ENCODE results near the gene SEC61G.

SEC61G gene

DNA sequence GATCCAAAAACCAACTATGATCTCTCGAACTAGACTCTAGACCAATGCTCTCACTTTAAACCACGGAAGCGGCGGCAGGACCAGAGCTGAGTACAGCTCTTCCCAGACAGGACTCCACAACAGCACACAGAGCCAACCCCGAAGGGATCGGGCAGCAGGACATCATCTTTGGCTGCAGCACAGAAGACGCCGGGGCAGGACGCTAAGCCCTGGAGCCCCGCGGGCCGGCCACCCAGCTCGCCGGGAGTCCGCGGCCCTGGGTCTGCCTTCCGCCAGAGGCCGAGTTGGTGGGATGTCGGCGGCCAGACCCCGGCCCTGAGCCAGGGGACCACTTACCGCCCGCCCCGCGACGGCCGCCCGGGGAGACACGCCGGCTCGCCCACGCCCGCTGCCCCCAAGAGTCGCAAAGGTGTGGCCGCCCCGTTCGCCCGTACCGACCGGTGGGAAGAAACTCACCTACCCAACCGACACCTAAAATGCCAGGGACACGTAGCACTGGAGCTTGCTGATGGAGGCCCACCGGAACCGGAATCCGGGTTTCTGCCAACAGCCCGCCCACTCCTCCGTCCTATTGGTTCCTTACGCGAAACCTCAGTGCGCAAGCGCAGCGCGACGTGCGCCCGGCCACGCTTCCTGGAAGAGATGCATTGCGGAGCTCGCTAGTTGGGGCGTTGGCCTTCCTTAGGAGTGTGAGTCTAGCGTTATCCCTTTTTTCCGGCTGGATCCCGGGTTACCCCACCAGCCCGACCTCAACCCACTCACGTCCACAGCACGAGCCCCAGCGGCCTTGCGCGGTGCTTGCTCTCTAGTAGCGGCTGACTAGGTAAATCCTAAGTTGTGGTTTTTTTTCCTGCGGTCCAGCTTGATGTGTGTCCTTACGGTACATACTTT lies at the start of gene SEC61G:
Gene SEC61G (minus strand): TSS at position 510 of the 891 bp plus-strand sequence. CDS start 1,623 bp downstream, outside the sequence.
- in situ Hi-C loops (cut with MboI; ENCODE audit: low sequenced_read_pairs): loop anchor here (25.0 kb wide), 1 partner anchor 503 kb away; no protein-coding TSS in a partner anchor

DNA sequence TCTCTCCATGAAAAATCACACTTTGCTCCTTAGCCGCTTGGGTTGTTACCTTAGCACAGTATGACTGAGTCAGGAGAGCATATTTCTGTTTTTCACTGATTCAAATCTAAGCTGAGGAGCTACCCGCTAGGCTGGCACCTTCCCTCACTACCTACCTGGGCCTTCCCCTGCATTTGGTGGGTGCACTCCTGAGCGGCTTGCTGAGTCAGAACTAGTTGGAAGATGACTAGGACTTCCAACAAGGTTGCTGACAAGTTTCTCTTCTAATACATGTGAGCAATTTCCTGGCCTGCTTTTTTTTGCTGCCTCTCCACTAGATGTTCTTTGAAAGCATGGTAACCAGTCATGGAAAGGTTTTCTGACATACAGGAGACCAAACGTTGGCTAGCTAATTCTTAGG lies 43.8 kb upstream of the SEC61G start:
- in situ Hi-C loops (cut with MboI; ENCODE audit: low sequenced_read_pairs): no loop called here

DNA sequence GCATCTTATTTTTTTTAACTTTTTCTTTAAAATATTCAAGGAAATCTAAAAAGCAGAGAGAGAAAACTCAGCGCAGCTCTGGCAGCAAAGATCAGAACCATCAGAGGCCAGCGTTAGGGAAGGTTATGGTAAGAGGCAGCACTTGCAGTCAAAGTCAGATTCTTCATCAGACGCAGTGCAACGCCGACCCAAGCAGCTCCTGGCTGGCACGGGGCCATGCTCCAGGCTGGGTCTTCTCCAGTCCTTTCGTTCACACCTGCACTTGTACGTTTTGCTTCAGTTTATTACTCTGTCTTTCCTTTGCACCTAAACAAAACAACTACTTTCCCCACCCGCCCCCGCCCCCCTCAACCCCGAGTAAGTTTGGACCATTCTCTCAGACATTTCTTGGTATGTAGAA lies 43.1 kb upstream of the SEC61G start:
- in situ Hi-C loops (cut with MboI; ENCODE audit: low sequenced_read_pairs): no loop called here

DNA sequence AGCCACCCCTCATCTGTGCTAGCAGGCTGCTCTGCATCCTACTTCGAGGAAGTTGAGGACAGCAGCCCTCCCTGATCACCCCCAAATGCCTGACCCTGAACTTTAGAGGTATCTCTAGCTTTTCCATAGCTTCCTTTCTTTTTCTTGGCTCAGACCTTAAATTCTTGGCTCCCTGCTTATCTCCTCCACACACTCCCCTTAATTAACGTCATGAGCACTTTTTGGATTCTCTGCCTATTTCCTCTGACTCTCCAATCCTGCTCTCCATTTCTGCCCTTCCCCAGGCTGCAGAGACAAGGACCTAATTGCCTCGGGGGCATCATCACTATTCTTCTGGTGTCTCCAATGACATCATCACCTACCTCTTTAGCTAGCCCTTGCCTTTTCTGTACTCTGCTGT lies 40.8 kb upstream of the SEC61G start:
- in situ Hi-C loops (cut with MboI; ENCODE audit: low sequenced_read_pairs): no loop called here

DNA sequence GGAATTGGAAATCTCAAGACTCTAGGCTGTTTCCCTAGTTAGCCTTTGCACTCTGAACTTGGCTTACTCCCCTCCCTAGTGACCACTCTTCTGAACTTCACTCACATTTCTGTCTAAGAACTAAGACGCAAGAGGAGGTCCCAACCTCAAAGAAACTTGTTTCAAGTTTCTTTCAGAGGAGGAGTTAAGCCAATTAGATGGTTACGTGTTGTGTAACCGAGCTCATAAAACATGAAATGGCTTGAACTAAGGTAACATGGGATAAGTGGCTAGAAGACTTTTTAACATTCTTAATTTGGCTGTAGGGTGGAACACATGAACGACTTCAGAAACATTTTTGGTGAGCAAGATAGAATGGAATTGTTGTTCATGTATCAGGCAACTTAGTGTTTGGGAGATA lies 39.5 kb upstream of the SEC61G start:
- in situ Hi-C loops (cut with MboI; ENCODE audit: low sequenced_read_pairs): no loop called here

DNA sequence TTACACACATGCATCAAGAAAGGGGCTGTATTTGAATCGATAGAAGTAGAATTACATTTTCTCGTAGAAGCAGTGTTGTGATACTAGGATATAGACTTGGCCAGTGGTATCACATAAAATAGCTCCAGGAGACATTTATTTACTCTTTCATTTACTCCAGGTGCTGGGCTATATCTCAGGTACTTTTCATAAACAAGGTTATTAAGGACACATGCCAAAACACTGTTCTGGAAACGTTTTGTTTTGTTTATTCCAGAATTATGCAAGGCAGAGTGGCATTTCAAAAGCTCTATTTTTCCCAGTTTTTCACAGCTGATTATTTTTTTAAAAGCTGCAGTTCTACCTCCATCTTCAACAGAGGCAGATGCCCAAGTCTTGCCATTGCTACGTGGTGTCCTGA lies 37.8 kb upstream of the SEC61G start:
- in situ Hi-C loops (cut with MboI; ENCODE audit: low sequenced_read_pairs): no loop called here

DNA sequence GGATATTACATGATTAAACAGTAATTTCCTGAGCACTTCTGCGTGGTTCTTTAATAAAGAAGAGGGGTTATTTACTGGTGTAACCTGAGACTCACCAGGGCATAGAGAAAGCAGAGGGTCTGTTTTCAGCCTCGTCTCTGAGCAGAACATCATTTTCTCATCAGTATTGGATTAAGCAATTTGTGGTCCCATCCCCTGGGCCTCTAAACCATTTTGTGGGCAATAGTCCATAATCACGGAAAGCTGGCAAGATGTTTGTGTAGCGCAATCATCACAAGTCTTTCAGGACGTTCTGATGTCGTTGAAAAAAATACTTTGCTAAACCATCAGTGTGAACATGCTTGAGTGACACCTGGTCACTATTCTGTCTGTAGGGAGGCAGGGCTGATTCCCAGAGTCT lies 37.1 kb upstream of the SEC61G start:
- in situ Hi-C loops (cut with MboI; ENCODE audit: low sequenced_read_pairs): no loop called here

DNA sequence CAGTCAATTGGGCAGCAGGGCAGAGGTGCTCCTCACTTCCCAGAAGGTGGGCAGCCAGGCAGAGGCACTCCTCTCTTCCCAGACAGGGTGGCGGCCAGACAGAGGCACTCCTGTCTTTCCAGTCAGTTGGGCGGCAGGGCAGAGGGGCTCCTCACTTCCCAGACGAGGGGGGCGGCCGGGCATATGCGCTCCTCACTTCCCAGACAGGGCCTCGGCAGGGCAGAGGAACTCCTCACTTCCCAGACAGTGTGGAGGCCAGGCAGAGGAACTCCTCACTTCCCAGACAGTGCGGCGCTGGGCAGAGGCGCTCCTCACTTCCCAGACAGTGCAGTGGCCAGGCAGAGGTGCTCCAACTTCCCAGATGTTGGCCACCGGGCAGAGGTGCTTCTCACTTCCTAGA lies 33.4 kb upstream of the SEC61G start:
- in situ Hi-C loops (cut with MboI; ENCODE audit: low sequenced_read_pairs): no loop called here

DNA sequence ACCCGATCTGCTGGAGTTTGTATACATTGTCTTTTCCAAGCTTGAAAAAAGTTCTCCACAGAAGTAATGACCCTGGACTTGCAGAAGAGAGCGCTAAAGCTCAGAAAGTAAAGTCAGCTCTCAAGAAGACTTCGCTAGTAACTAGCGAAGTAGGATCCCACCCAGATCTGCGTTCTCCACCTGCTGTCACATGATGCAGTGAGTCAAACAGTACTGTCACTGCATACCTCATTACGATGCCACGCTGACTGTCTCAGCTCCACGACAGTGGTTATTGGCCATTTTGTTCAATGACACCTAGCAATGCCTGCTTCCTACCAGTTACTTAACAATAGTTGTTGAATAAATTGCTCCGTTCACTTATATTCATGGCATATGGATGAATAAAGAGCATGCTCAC lies 29.7 kb upstream of the SEC61G start:
- in situ Hi-C loops (cut with MboI; ENCODE audit: low sequenced_read_pairs): no loop called here

DNA sequence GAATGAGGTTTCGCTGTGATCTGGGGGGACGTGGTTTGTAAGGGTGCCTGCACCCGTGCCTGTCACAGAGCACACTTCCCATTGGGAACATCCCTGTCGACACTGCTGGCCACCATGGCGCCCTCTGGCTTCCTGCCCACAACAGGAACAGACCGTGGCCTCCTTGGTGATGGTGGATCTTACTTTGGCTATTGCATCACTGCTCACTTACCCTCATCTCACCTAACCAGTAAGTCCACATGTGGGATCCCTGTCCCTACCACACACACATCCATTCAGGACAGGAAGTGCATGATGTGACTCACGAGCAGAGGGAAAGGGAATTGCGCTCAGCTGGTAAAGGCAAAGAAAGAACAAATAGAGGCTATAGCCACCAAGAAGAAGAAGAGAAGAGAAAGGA lies 26.2 kb upstream of the SEC61G start:
- in situ Hi-C loops (cut with MboI; ENCODE audit: low sequenced_read_pairs): no loop called here

DNA sequence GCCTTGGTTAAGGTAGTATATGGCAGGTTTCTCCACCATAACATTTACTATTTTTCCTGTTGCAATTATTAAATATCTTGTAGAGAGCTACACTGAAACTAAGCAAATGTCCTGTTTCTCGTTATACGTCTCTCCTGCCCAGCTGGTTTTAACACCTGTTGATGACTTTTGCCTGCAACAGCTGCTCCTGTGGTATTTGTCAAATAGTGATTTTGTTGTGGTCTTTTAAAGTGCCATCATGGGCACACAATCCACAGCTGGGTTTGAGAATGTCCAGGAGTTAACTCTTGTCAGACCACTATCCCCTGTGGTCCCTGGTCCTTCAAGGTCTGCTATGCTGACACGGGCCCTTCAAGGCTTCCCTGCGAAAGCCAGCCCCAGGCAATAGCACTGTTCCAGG lies 24.9 kb upstream of the SEC61G start:
- in situ Hi-C loops (cut with MboI; ENCODE audit: low sequenced_read_pairs): no loop called here

DNA sequence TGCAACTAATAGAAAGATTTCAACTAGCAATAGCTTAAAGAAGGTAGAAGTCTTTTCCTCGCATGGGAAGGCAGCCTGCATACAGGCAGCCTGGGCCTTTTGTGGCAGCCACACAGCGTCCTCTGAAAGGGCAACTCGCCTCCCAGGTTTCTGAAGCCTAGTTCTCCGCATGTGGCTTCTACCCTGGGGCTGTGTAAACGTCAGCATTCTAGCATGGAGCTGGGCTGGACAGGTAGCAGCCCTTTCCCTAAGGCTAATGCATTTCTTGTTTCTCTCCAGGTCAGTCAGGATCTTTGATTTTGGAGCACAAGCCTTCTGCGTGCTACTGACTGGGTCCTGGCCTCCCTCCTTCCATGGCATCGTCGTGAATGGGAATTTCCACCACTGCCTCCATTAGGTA lies 23.8 kb upstream of the SEC61G start:
- in situ Hi-C loops (cut with MboI; ENCODE audit: low sequenced_read_pairs): no loop called here

DNA sequence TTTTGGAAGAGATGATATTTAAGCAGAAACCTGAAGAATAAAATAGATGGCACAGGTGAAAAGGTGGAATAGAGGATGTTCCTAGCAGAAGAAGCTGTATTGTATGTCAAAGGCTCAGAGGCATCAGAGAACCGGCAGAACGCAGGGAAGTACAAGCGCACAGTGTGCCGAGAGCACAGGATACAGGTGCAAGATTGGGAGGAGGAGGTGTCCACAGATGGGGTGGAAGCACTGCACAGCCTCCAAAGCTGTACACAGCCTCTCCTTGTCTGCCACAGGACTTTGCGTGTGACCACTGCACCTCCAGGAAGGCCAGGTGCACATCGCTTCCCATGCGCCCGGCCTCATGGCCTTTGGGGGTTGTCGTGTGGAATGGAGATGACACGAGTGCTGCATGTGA lies 23.3 kb upstream of the SEC61G start:
- in situ Hi-C loops (cut with MboI; ENCODE audit: low sequenced_read_pairs): no loop called here

DNA sequence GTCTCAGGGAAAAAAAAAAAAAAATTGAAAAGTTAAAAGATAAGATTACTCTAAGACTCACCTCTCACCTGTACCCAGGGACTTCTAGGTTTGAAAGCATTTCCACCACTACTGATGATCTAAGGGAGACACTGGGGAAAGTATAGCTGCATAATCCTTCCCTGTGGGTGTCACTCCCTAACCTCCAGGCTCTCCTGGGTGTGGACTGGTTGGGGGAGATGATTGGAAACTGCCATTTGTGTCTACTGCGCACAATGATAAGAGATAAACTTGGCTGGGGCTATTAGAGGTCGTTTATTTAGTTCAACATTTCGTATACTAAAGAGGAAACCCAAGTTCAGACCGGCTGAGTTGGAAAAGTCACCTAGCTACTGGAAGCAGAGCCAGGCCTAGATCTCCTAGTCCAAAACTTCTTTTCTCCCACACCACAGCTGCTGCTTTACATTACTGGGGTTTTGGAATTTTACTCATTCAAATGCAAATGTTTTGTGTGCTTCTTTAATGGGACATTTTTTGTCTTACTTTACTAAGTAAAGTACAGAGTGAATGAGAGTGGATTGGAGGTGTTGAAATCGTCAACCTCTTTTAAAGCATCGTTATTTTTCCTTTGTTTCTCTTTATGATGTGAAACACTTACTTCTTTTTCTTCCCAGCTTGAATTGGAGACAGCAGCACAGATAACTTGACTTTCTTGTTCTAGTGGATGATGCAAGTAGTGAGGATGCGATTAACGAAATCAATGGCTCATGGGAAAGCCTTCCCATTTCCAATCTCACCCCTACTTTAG lies 22.3 kb upstream of the SEC61G start:
- in situ Hi-C loops (cut with MboI; ENCODE audit: low sequenced_read_pairs): no loop called here

DNA sequence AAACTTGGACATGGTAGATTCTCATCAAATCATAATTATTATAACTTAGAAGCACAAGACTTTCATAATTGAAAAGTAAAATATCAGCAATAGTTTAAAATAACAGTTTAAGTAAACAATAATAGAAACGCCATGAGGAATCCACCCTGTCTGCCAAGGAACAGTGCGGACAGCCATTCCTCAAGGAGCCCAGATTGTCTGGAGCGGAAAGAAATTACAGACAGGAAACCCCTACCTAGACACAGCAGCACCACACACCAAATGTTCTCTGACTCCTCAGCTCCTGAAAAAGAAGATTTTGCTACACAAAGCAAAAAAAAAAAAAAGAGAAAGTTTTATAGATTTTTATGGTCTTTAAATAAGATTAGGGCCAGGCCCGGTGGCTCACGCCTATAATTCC lies 21.5 kb upstream of the SEC61G start:
- in situ Hi-C loops (cut with MboI; ENCODE audit: low sequenced_read_pairs): no loop called here

DNA sequence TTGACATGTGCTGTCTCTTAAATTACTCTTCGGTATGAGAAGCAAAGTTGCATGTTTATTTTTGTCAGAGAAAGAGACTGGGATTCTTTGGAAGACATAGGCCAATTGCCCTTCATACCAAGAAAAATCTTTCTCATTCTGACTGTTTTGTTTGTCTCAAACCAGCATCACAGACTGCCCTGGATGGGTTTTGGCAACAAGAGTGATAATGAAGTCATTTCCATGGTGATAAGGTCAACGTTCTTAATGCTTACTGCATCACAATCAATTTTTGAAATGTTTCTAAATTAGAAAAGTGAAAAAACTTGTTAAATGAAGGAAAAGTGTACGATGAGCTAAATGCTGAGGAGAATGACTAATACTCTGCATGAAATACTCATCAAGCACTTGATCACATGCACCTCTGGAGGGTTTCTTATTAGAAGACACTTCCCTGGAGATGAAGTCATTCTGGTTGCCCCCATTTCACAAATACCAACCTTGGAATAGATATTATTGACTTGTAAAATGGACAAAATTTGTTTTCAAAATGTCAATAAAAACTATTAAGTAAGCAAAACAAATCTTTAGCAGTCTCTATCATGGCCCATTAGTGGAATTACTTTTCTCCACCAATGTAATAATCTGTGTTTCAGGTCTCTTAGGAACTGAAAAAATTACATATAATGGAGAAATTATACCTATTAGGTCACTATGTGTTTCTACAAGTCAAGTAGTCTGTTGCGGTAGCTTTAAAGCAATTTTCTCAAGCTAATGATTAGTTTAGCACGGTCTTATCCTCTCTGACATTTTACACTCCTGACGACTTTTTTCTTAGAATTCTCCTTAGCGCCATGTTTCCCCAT lies 19.9 kb upstream of the SEC61G start:
- in situ Hi-C loops (cut with MboI; ENCODE audit: low sequenced_read_pairs): no loop called here

DNA sequence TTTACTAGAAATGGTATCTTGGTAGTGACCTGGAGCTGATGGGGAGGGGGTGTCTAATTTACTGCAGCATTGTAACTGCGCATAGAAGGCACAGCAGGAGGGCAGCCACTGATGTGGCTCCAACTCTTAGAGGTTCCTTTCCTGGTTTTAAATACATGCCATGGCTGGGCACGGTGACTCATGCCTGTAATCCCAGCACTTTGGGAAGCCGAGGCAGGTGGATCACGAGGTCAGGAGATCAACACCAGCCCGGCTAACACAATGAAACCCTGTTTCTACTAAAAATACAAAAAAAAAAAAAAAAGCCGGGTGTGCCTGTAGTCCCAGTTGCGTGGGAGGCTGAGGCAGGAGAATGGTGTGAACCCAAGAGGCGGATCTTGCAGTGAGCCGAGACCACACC lies 19.2 kb upstream of the SEC61G start:
- in situ Hi-C loops (cut with MboI; ENCODE audit: low sequenced_read_pairs): no loop called here

DNA sequence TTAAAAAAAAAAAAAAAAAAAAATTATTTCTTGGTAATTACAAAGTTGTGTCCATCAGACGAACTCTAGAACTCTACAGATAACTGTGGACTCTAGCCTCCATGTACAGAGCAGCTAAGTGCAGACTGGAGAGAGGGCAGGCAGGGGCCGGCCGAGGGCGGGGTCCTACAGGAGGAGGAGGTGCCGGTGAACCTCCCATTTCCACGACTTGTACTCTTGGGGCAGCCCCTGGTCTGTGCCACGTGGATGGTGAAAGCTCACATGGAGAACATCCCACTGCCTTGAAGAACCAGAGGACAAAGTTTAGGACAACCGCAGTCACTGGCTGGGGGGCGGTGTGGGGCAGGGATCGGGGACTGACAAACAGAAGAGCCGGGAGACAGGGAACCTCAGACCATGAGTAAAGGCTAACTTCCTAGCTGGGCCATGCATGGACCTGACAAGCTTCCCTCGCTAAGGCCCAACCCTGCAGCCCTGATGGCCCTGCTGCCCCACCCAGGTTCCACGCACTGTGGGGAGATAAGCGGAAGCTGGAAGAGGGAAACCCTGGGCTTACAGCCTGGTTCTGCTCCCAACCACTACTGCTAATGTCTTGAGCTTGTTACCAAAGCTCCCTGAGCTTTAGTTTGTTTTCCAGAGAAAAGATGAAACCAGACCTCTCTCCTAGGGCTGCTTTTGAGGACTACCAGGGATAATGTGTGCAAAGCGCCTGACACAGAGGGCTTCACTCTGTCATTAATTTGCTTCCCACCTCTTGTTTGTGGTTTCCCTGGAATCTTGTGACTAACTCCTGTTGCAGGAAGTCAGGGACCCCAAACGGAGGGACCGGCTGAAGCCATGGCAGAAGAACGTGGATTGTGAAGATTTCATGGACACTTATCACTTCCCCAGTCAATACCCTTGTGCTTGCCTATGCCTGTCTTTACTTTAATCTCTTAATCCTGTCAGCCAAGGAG lies 16.1 kb upstream of the SEC61G start:
- in situ Hi-C loops (cut with MboI; ENCODE audit: low sequenced_read_pairs): loop anchor here (25.0 kb wide), 1 partner anchor 487 kb away; no protein-coding TSS in a partner anchor

DNA sequence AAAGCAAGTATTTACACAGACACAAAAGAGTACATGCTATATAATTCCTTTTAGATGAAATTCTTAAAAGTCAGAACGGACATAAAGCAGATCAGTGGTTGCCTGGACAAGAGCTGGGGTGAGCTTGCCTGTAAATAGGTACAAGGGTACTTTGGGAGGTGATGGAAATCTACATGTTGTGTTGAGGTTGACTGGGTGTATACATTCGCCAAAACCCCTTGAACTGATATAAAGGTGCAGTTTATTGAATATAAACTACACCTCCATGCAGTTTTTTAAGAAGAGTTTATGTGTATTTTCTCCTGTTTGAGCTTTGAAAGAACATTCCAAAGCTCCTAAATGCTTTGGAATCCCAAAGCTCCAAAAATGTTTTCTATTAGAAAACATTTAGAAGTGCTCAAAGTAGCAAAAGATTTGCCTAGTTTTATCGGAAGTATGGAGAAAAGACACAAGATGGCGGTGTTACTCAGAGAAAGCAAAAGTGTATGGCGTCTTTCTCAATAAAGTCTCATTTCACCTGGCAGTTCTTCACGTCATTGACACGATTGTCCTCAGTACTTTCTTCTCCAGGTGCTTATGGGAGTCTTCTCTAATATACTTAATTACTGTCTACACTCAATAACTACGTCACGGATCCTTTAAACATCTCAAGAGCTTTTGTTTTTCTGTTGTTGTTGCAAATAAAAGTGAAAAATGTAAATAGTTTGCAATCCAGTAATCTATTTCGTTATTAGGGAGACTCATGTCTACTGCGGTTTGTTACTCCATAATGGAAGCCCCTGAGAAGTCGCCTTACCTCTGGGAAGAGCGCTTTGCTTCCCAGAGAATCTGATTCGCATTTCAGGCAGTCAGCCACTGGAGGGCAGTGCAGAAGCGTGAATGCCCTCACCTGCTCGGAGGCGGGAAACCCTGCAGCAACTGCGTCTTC lies 14.7 kb upstream of the SEC61G start:
- in situ Hi-C loops (cut with MboI; ENCODE audit: low sequenced_read_pairs): loop anchor here (25.0 kb wide), 1 partner anchor 489 kb away; no protein-coding TSS in a partner anchor

Data from HL-60/S4 treated with retinoic acid at 250 ng/mL for 4 days and 3 days (cell line).